GM23338 (cell line): ENCODE measurements around the gene NEURL3. TPM values are rescaled to one million over a fixed set of nuclear protein-coding genes. Genes with fewer than 3 reads are reported as not detected.

ENCODE experiments used
- ATAC-seq: fragments of 200-7000 bp; cut with Tn5 transposase; 3 replicates; pipeline ENCODE4 v1.9.1; 2020
- DNase-seq: peaks from one replicate; pipeline ENCODE4 v3.0.0-alpha.2; 2015; ENCODE audit warnings: low spot score
- H2AFZ ChIP-seq: fragments of 200-600 bp; sonication (generic); 2 replicates; pipeline ENCODE4 v1.8.0; 2016; ENCODE audit warnings: antibody characterized with exemption, mild to moderate bottlenecking, moderate library complexity
- H3F3A ChIP-seq: fragments of 200-600 bp; sonication (generic); replicated peaks from 2 replicates; pipeline ENCODE4 v1.8.0; 2017; ENCODE audit warnings: antibody characterized with exemption, mixed run types, low read depth
- H3K27ac ChIP-seq: fragments of 200-600 bp; sonication (generic); 2 replicates; pipeline ENCODE4 v1.6.1; 2016; ENCODE audit warnings: low read depth
- H3K27me3 ChIP-seq: fragments of 200-600 bp; sonication (generic); 2 replicates; pipeline ENCODE4 v1.8.0; 2016; ENCODE audit warnings: mild to moderate bottlenecking, mixed run types, moderate library complexity; ENCODE audit not compliant: insufficient read depth
- H3K36me3 ChIP-seq: fragments of 200-600 bp; sonication (generic); 2 replicates; pipeline ENCODE4 v1.8.0; 2016; ENCODE audit warnings: mild to moderate bottlenecking; ENCODE audit not compliant: insufficient read depth
- H3K4me1 ChIP-seq: fragments of 200-600 bp; sonication (generic); 2 replicates; pipeline ENCODE4 v1.8.0; 2016; ENCODE audit warnings: mild to moderate bottlenecking, moderate library complexity; ENCODE audit not compliant: insufficient read depth
- H3K4me2 ChIP-seq: fragments of 200-600 bp; sonication (generic); 2 replicates; pipeline ENCODE4 v1.7.1; 2017; ENCODE audit warnings: mixed run types
- H3K4me3 ChIP-seq: fragments of 200-600 bp; sonication (generic); 2 replicates; pipeline ENCODE4 v1.6.1; 2016; ENCODE audit warnings: mixed run types
- H3K79me2 ChIP-seq: fragments of 200-600 bp; sonication (generic); replicated peaks from 2 replicates; pipeline ENCODE4 v1.8.0; 2017; ENCODE audit warnings: mild to moderate bottlenecking; ENCODE audit not compliant: insufficient read depth
- H3K9me2 ChIP-seq: fragments of 200-600 bp; sonication (generic); 2 replicates; pipeline ENCODE4 v1.8.0; 2017; ENCODE audit not compliant: insufficient read depth
- H4K20me1 ChIP-seq: fragments of 200-600 bp; sonication (generic); replicated peaks from 2 replicates; pipeline ENCODE4 v1.8.0; 2017; ENCODE audit warnings: mild to moderate bottlenecking; ENCODE audit not compliant: insufficient read depth
- H3K27ac Mint-ChIP-seq: 2 replicates; pipeline ENCODE4 v1.8.0; 2020; ENCODE audit warnings: inconsistent platforms, mild to moderate bottlenecking, moderate library complexity, mixed read lengths
- H3K27me3 Mint-ChIP-seq: 3 replicates; pipeline ENCODE4 v1.8.0; 2022; ENCODE audit warnings: low read depth, mild to moderate bottlenecking, moderate library complexity, mixed read lengths, inconsistent platforms; ENCODE audit not compliant: insufficient read depth, poor library complexity
- H3K36me3 Mint-ChIP-seq: 3 replicates; pipeline ENCODE4 v1.8.0; 2021; ENCODE audit warnings: low read depth, mild to moderate bottlenecking, inconsistent platforms, moderate library complexity, mixed read lengths
- H3K4me1 Mint-ChIP-seq: 3 replicates; pipeline ENCODE4 v1.8.0; 2020; ENCODE audit warnings: mild to moderate bottlenecking, inconsistent platforms, mixed read lengths
- H3K4me3 Mint-ChIP-seq: 3 replicates; pipeline ENCODE4 v1.8.0; 2021; ENCODE audit warnings: moderate library complexity, mild to moderate bottlenecking, inconsistent platforms, mixed read lengths
- H3K9me3 Mint-ChIP-seq: 3 replicates; pipeline ENCODE4 v1.8.0; 2020; ENCODE audit warnings: moderate library complexity, mild to moderate bottlenecking, inconsistent platforms, mixed read lengths
- CREB1 ChIP-seq: fragments of 250-450 bp; sonication (Bioruptor Pico); IDR thresholded peaks from 2 replicates; pipeline ENCODE4 v1.5.0; 2020; ENCODE audit warnings: low read depth, mild to moderate bottlenecking, moderate library complexity
- CTCF ChIP-seq, 2 experiments: fragments of 200-600 bp in 1 of 2; sonication (generic) in 1 of 2; conservative IDR thresholded peaks; 2 replicates each; pipeline versions ENCODE4 v1.5.1 to v1.6.1; 2016 to 2017; ENCODE audit warnings: antibody characterized with exemption in 2 of 2, low read depth in 2 of 2, mild to moderate bottlenecking in 2 of 2, moderate library complexity in 1 of 2
- ETS1 ChIP-seq: IDR thresholded peaks from 2 replicates; pipeline ENCODE4 v1.6.1; 2016; ENCODE audit warnings: antibody characterized with exemption
- JUNB ChIP-seq: IDR thresholded peaks from one replicate; pipeline ENCODE4 v1.6.1; 2016; ENCODE audit warnings: antibody characterized with exemption; ENCODE audit not compliant: unreplicated experiment
- NANOG ChIP-seq: IDR thresholded peaks from 2 replicates; pipeline ENCODE4 v1.6.1; 2016; ENCODE audit warnings: antibody characterized with exemption, borderline replicate concordance
- POLR2AphosphoS5 ChIP-seq: IDR thresholded peaks from 2 replicates; pipeline ENCODE4 v1.6.1; 2016; ENCODE audit warnings: antibody characterized with exemption, low read depth
- STAT1 ChIP-seq: IDR thresholded peaks from one replicate; pipeline ENCODE4 v1.6.1; 2016; ENCODE audit warnings: antibody characterized with exemption; ENCODE audit not compliant: unreplicated experiment
- ZNF114 ChIP-seq: fragments of 250-450 bp; sonication (Bioruptor Pico); IDR thresholded peaks from 2 replicates; pipeline ENCODE4 v1.5.0; 2020; ENCODE audit warnings: mild to moderate bottlenecking, moderate library complexity
- ZNF331 ChIP-seq: fragments of 250-450 bp; sonication (Bioruptor Pico); IDR thresholded peaks from 2 replicates; pipeline ENCODE4 v1.5.0; 2020; ENCODE audit warnings: low read depth, mild to moderate bottlenecking, moderate library complexity
- ZNF462 ChIP-seq: fragments of 250-450 bp; sonication (Bioruptor Pico); IDR thresholded peaks from 2 replicates; pipeline ENCODE4 v1.5.0; 2020; ENCODE audit warnings: mild to moderate bottlenecking, moderate library complexity
- polyA plus RNA-seq: library from polyadenylated mRNA; unstranded; fragments of >200 nt; fragmentation: Nextera tagmentation; extraction: Ambion mirVana; gene quantifications from 2 replicates; pipeline ENCODE4 v1.2.1, GENCODE V29; 2016
- total RNA-seq: library from RNA; depleted of rRNA; stranded (reverse); fragments of >200 nt; shearing (Covaris generic); gene quantifications from 2 replicates; pipeline ENCODE4 v1.2.3, GENCODE V29; 2014

NEURL3 gene
- total and polyA plus RNA-seq, 2 experiments from 2014 or later, result 0.21 TPM; not detected in 1

- Mint-ChIP-seq H3K4me1 (peaks cover 27% of the 10 kb centered on the region), H3K4me3 (peak overlapping the region; percentile 21; the same call in 1 of the 3 replicates), H3K27ac (no peak overlapping the region), H3K36me3 (peaks cover 22% of the 10 kb centered on the region), H3K9me3 (peaks cover 8% of the 10 kb centered on the region; the same call in 2 of the 3 replicates), H3K27me3 (peaks cover 12% of the 10 kb centered on the region)
- Histone ChIP-seq H3K36me3 (no peaks in the 10 kb centered on the region), H3K79me2 (0 out of 2 replicates have a peak, but pooled peaks cover 3% of the 10 kb centered on the region), H3K9me2 (peaks cover 10% of the 10 kb centered on the region; the same call in 1 of the 2 replicates), H2AFZ (no peak overlapping the region), H3K4me1 (peaks cover 11% of the 10 kb centered on the region), H3K27ac (no peak overlapping the region), H3K4me2 (no peak overlapping the region), H4K20me1 (no peaks in the 10 kb centered on the region), H3F3A (peaks cover 8% of the 10 kb centered on the region; the same call in 1 of the 2 replicates), H3K4me3 (no peak overlapping the region), H3K27me3 (no peaks in the 10 kb centered on the region)
- no peak for TF ChIP-seq POLR2AphosphoS5
- no peak for TF ChIP-seq CTCF (conservative IDR thresholded peaks at IDR 0.05; ENCODE audit: low read depth in 2 of 2)
- TF ChIP-seq STAT1, result no peak
- no peak for TF ChIP-seq NANOG
- no peak for TF ChIP-seq ZNF462
- no peak for TF ChIP-seq ZNF331
- no peak for TF ChIP-seq ETS1
- no peak for TF ChIP-seq JUNB
- no peak for TF ChIP-seq CREB1 (CRISPR knock-in tag)
- TF ChIP-seq ZNF114 (CRISPR knock-in tag), result no peak
- ATAC-seq (no peak), DNase-seq (no peak)
Observed at GRCh38 chr2:96546321-96546720, 41.2 kb upstream of the NEURL3 start.
